Brain microvascular endothelial cell (primary cell): ENCODE measurements around the gene LAMB4.

Source experiments
- DNase-seq: peaks from one replicate; pipeline ENCODE4 v3.0.0-alpha.2; 2020
- H3K27ac ChIP-seq: fragments of 250-450 bp; sonication (Bioruptor Pico); 2 replicates; pipeline ENCODE4 v1.5.1; 2020; ENCODE audit warnings: mild to moderate bottlenecking, moderate library complexity
- H3K27me3 ChIP-seq: fragments of 250-450 bp; sonication (Bioruptor Pico); replicated peaks from 2 replicates; pipeline ENCODE4 v1.5.1; 2020; ENCODE audit warnings: mild to moderate bottlenecking
- H3K36me3 ChIP-seq: fragments of 250-450 bp; sonication (Bioruptor Pico); replicated peaks from 2 replicates; pipeline ENCODE4 v1.5.1; 2020; ENCODE audit warnings: mild to moderate bottlenecking
- H3K4me3 ChIP-seq: 2 replicates; pipeline ENCODE4 v1.5.1; 2011; ENCODE audit warnings: low read depth, mild to moderate bottlenecking, control low read depth, low read length, moderate library complexity
- CTCF ChIP-seq: IDR thresholded peaks from 2 replicates; pipeline ENCODE4 v1.5.1; 2011; ENCODE audit warnings: low read depth, mild to moderate bottlenecking, moderate library complexity, low read length, control low read depth, inconsistent platforms; ENCODE audit errors: missing control alignments
- in situ Hi-C: cut with HindIII; loops from 2 replicates; pipeline ENCODE4 v1.10.0; 2017; ENCODE audit warnings: low sequenced_read_pairs, low pct_ligation_motif_present

The LAMB4 gene

DNA sequence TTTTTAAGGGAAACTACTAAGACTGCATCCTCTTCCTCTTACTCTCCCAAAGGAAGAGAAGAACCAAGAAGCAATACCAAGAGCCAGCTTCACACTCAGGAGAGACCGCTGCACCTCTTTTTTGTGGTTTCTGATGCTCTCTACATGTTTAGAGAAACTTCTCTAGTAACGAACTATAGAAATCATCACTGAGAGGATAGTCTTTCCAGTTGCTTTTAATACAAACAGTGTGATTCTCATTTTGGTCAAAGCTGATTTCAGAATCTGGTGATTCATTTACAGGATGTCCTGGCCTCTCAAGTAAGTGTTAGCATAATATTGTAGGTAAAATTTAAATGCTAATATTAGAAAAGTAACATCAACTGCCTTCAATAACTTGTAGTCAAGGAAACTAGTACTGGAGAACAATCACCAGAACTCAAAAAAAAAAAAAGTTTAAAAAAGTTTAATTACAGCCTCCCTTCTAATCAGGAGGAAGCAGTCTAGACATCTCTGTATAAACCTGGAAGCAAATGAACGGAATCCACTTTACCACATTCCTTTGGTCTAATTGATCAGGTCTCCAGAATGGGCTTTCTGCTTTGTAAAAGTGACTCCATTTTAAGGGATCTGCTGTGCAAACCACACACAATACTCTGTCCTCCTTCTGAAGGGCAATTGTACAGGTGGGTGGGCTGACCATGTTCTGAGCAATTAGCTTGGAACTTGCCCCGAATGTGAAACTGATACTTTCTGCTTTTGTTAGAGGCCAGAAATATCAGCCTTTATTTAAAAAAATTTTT lies 130.2 kb downstream of the LAMB4 start:
- Histone ChIP-seq H3K4me3 (peak overlapping the region; percentile 89), H3K36me3 (peaks cover 43% of the 10 kb centered on the region), H3K27ac (peak overlapping the region; percentile 72), H3K27me3 (no peaks in the 10 kb centered on the region)
- DNase-seq = no peak
- in situ Hi-C loops = loop anchor here (25.0 kb wide), 1 partner anchor 137 kb away; the partner anchor contains the start of gene LAMB4
- no peak for TF ChIP-seq CTCF

DNA sequence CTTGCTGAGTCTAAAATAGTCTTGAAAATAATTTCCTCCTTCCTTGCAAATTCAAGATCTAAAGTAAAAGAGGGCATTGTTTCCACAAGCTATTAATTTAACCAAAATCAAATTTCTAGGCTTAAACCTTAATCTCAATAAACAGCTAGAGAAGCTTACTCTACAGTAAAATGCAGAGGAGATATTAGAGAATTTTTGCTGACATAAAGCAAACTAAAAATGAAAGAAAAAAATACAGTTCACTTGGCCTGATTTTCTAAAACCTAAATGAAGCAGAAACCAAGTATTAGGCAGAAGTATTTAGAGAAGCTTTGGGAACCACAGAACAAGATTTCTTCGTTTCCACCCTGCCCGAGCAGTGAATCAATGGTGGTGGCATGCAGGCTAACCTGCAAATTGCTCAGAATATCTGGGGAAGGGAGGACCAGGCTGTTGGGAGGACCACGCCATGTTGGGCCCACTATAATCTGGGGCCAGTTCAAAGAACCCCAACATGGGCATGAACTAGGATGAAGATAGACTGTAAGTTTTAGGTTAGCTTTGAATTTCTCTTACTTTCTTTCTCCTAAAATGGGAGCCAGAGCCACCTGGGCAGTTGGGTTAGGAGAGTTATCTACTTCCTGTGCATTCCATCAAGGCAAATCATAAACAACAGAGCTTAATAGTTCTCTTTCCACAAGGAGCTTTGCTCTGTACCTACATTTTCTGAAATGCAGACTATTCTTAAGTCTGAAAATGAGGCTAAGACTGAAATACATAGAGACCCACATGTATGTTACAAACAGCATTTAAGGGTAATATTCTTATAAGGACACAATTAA lies 131.3 kb downstream of the LAMB4 start:
- in situ Hi-C loops = no loop called here
- DNase-seq = no peak
- peaks cover 54% of the 10 kb centered on the region for H3K36me3 ChIP-seq
- H3K27ac ChIP-seq = peak overlapping the region; percentile 72
- no peak for TF ChIP-seq CTCF
- H3K27me3 ChIP-seq = no peaks in the 10 kb centered on the region
- peak overlapping the region; percentile 89 for H3K4me3 ChIP-seq

- no peak for TF ChIP-seq CTCF
- Histone ChIP-seq H3K27ac (peak overlapping the region; percentile 19), H3K4me3 (peak overlapping the region; percentile 89), H3K36me3 (peaks cover 61% of the 10 kb centered on the region), H3K27me3 (no peaks in the 10 kb centered on the region)
- in situ Hi-C loops = no loop called here
- DNase-seq = no peak
These were observed 132.0 kb downstream of the LAMB4 start for GRCh38 chr7:107998150-107998549.

DNA sequence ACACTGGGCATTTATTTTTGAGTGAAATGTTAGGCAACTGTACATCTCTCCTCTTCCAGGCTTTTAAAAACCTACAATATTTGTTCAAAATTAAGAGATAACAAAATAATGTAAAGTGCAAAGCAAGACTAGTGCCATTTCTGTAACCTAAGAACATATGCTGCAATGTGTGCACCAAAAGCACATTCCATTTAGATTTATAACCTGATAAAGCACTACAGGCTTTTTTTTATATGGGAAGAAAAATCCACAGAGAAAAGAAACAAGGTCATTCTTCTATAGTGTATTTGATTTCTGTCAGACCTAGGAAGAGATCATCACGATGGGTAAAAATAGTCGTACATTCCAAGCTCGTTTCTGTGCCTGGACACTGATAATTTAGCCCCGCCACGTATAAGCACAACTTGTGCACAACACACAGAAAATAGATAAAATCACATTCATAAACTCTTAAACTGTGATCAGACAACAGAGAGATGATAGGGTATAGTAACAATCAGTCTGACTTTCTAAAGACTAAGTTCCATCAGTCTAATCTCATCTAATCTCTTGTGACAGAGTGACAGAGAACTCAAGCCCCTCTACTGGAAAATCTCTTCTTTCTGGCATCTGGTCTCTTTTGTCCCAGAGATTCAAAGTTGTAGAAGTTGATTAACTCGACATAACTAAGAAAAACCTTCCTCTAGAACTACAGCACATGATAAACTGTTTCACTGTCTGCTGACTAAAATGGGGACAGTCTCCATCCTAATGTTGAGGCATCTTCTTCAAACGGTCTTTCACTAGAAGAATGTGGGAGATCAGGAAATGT lies 133.9 kb downstream of the LAMB4 start:
- in situ Hi-C loops = no loop called here
- Histone ChIP-seq H3K4me3 (no peak overlapping the region), H3K27me3 (no peaks in the 10 kb centered on the region), H3K27ac (peak overlapping the region; percentile 88), H3K36me3 (peaks cover 65% of the 10 kb centered on the region)
- TF ChIP-seq CTCF = no peak
- peak; percentile 57 for DNase-seq

- TF ChIP-seq CTCF = no peak
- Histone ChIP-seq H3K27ac (peak overlapping the region; percentile 88), H3K36me3 (peaks cover 65% of the 10 kb centered on the region), H3K27me3 (no peaks in the 10 kb centered on the region), H3K4me3 (no peak overlapping the region)
- in situ Hi-C loops = no loop called here
- DNase-seq = peak; percentile 97
These were observed 134.7 kb downstream of the LAMB4 start for GRCh38 chr7:107995184-107996071.
